Activated CD4-positive, alpha-beta T cell treated with anti-CD3 and anti-CD28 coated beads, Interleukin-2, amount 50 U/mL, for 4 hours (primary cell): ENCODE measurements around the gene MASP1.
"Not testable (repeated sequence)": the region's sequence is repeated elsewhere in the genome, so short reads cannot be mapped to it uniquely, and the experiment has no call there.

Experiments used
- DNase-seq, 2 experiments: peaks; one replicate each; pipeline ENCODE4 v3.0.0-alpha.2; 2020

The MASP1 gene

DNA sequence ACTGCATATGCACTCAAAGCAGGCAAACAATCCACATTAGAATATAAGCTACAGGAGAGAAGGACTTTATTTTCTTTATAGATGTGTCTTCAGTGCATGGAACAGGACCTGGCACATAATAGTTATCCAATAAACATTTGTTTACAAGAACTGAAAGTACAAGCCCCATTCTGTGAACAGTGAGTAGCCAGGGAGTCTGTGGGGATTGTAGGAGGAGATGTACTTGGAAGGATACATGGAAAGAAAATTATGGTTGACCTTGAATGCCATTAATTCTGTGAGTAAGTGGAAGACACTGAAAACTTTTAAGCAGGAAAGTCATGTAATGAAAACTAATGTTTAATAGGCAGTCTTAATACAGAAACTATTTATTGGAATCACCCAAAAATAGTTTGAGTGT, 28.3 kb downstream of the MASP1 start:
- no peak for DNase-seq

- no peak for DNase-seq
Observed at GRCh38 chr3:187262360-187262759, 29.2 kb downstream of the MASP1 start.

DNA sequence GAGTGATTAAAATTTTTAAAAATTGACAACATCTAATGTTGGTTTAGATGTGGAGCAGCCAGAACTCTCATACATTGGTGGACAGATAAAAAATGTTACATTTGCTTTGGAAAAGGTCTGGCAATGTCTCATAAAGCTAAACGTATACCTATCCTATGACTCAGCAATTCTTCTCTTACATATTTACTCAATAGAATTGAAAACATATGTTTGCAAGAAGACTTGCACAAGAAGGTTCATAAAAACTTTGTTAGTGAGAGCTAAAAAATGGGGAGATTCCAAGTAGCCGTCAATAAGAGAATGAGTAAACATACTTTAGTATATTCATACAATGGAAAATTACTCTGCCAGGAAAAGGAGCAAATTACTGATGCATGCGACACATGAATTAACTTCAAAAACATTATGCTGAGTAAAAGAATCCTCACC, 30.0 kb downstream of the MASP1 start:
- no peak for DNase-seq

DNA sequence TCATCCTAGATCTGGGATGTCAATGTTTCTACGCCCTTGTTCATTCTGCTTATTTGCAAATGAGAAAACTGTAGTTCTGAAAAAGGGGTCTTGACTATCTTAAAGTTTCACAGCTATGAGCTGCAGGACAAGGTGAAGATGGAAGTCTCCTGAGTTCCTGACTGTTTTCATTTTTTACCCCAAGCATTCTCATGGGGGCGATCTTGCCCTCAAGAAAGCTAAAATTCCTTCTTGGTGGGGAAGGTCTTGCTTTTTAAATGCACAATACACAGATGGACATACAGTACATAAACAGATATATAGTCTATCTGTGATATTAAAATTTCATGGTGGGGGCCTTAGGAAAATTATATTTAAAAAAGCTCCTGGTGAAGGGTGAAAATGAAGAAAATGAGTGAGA, 32.4 kb downstream of the MASP1 start:
- no peak for DNase-seq

DNA sequence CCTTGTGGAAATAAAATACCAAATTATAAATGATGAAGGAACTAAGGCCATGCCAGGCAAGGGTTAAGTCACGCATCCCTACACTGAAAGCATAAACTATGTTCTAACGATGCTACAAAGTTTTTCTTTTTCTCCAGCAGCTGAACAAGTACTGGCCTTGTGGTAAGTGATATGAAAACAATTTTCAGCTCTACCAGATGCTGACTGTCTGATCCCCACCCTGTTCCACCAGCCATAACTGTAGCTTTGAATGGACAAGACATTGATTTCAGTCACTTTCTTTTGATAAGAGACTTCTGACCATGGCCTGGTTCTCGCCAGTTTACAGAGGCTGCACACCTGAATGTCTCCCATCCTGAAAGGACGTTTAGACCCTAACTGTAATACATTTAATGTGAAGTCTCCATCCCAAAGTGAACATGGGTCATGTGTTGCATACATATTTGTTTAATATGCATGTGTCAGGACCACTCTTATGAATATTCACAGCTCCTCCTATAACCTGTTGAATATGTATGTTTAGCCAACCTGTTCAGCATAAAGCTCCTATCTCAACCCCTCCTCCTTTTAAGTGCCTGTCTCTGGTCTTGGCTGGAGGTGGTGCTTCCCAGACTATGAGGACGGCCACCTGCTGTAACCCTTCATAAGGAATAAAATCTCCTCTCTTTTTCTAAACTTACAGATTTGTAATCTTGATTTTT, 33.4 kb downstream of the MASP1 start:
- no peak for DNase-seq

GRCh38 chr3:187257471-187257870, 34.1 kb downstream of the MASP1 start:
- DNase-seq = no peak

DNA sequence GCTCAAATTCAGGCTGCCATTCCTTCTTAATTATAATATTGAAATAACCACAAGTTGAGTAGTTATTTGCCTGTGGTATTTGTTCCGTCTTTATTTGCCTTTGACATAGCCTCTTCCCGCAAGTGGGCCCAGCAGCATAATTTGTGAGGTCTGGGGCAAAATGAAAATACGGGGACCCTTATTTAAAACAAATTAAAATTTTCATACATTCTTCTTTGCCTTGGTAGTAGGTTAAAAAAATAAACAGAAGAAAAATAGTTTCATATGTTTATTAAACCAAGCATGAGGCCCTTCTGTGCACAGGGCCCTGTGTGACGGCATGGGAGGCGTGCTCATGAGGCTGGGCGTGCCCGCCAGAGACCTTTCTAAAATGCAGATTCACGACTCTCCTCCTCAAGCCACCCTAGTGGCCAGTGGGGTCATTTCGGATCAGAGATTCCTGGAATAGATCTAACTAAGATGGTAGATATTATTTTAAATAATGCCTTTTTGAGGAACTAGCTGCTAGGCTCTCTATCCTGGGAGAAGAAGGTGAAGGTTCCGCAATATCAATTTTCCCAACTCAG, 35.4 kb downstream of the MASP1 start:
- DNase-seq = no peak

- DNase-seq = no peak
Observed at GRCh38 chr3:187255314-187255713, 36.2 kb downstream of the MASP1 start.

GRCh38 chr3:187252311-187252710, 39.2 kb downstream of the MASP1 start:
- no peak for DNase-seq

DNA sequence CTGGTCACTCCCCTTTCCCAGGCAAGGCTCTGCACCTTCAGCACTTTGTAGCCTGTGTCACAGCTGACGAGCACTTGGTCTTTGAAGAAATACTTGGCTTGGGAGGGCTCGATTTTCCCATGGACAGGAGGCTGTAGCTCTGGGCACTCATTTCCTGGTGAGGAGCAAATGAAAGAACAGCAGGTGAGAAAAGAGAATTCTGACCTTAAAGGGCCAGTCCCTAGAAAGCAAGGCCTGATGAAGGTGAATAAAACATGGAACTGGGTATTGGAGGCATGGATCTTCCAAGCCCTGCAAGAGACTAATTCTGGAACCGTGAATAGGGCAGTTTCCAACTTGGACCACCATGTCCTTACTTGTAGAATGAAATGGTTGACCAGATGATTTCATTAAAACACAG, 39.9 kb downstream of the MASP1 start:
- DNase-seq = no peak

- no peak for DNase-seq
Observed at GRCh38 chr3:187247398-187247797, 44.1 kb downstream of the MASP1 start.

- no peak for DNase-seq
Observed at GRCh38 chr3:187243933-187244524, 47.5 kb downstream of the MASP1 start.

- no peak for DNase-seq
Observed at GRCh38 chr3:187242900-187243299, 48.6 kb downstream of the MASP1 start.

GRCh38 chr3:187242435-187242834, 49.1 kb downstream of the MASP1 start:
- DNase-seq = no peak

- DNase-seq = not testable (repeated sequence)
Observed at GRCh38 chr3:187238835-187239234, 52.7 kb downstream of the MASP1 start.

DNA sequence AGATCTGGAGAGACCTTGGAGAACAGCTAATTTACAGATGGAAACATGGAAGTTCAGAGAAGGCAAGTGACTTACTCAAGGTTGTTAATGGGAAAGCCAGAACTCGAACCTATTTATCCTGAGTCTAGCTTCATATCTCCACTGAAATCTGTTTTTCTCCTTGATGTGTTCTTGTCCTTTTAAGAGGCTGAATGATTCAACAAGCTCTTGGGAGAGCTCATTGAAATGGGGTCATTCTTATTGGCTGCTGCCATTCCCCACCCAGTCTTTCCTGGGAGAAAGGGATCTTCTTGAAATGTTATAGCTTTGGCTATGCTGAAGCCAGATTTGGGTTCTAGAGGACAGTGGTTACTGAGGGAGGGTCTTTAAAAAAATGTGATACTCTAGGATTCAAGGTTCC, 53.3 kb downstream of the MASP1 start:
- no peak for DNase-seq

GRCh38 chr3:187237741-187238140, 53.8 kb downstream of the MASP1 start:
- DNase-seq = no peak

- no peak for DNase-seq
Observed at GRCh38 chr3:187236962-187237361, 54.6 kb downstream of the MASP1 start.

GRCh38 chr3:187230011-187230410, 61.5 kb downstream of the MASP1 start:
- no peak for DNase-seq

DNA sequence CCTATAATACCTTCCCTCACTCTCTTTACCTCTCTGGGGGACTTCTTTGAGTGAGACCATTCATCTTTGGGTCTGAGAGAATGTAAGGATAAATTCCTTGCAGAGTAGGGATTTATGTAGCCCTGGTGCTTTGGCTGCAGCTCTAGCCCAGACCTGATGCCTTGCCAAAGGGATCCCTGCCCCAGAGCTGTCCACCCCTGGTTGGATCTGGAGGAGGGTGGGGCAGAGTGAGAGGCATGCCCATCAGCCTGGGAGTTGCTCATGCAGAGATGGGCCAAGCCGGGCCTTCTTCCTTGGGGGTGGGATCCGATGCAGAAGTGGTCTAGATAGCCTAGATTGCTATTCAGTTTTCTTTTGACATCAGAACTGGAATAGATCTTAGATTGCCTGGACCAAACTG, 62.8 kb downstream of the MASP1 start:
- no peak for DNase-seq

DNA sequence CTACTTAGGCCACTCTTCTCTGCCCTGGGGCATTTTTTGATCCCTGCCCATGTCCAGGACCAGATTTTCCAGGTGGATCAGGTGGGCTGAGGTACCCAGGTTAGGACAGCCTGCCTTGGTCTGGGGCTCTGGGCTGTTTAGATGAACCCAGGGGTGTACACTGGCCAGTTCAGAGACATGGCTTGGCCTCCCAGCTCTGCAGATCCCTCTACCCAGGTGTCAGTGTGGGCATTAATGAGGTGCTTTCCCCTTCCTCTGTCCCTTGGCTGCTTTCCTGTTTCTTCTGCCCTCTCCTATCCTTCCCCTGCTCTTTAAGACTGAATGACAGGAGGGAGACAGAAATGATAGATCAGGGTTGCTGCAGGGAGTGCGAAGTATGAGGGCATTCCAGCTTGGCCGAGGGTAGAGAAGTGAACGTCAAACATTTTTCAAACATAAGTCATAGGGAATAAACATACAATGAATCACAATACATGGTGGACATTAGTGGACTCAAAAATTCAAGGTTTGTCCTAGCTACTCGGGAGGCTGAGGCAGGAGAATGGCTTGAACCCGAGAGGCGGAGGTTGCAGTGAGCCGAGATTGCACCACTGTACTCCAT, 63.8 kb downstream of the MASP1 start:
- DNase-seq = no peak

DNA sequence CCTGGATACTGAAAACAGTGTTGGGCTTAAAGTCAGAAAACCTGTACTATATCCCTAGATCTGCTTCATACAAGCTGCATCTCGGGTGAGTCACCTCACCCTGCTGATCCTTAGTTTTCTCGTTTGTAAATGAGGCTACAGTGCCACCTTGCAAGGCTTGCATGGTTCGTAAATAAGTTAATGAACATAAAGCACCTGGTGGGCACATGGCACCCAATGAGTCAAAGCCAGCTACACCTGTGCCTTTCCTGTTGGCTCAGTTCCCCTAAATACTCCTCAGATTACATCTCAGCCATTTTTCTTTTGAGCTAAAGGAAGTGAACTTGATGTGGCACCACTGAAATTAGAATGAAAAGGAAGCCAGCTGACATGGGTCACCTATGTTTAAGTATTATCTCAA, 67.7 kb downstream of the MASP1 start:
- DNase-seq = no peak

DNA sequence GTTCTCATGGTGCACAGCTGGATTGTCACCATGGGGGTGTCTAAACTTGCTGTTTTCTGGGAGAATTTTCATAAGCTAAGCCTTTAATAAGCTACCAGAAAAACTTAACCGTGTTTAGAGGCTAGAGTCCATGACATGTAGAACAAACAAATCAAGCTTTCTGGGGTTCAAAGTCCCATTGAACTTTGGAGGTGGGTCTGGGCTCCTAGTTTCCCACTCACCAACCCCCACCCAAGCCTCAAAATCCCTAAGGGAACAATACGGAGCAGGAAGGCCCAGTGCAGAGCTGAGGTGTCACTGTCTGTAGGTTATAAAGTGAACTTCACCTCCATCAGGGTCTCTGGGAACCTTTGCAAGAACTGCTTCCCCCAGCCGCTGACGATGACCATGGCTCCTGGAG, 68.7 kb downstream of the MASP1 start:
- DNase-seq = no peak

GRCh38 chr3:187215460-187215859, 76.1 kb downstream of the MASP1 start:
- no peak for DNase-seq
